ENCODE data around the gene FRAT1.

- TF ChIP-seq, protein P1, sequence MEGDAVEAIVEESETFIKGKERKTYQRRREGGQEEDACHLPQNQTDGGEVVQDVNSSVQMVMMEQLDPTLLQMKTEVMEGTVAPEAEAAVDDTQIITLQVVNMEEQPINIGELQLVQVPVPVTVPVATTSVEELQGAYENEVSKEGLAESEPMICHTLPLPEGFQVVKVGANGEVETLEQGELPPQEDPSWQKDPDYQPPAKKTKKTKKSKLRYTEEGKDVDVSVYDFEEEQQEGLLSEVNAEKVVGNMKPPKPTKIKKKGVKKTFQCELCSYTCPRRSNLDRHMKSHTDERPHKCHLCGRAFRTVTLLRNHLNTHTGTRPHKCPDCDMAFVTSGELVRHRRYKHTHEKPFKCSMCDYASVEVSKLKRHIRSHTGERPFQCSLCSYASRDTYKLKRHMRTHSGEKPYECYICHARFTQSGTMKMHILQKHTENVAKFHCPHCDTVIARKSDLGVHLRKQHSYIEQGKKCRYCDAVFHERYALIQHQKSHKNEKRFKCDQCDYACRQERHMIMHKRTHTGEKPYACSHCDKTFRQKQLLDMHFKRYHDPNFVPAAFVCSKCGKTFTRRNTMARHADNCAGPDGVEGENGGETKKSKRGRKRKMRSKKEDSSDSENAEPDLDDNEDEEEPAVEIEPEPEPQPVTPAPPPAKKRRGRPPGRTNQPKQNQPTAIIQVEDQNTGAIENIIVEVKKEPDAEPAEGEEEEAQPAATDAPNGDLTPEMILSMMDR (IDR thresholded peaks at IDR 0.05; ENCODE audit: control extremely low read depth in 1 of 3, insufficient read depth in 1 of 3, low read depth in 1 of 3, low read length in 3 of 3) = no peak
- no peak for TF ChIP-seq RFX5 (IDR thresholded peaks at IDR 0.05; ENCODE audit: borderline replicate concordance, low read depth, low read length)
- no peak for TF ChIP-seq TCF12 (IDR thresholded peaks at IDR 0.05; ENCODE audit: low read depth, low read length)
- TF ChIP-seq EZH2 (IDR thresholded peaks at IDR 0.05; ENCODE audit: low read depth, low read length, severe bottlenecking) = no peak
- no peak for TF ChIP-seq POLR2AphosphoS5 (IDR thresholded peaks at IDR 0.05; ENCODE audit: low read depth, low read length)
- TF ChIP-seq ZNF274 (IDR thresholded peaks at IDR 0.05; ENCODE audit: borderline replicate concordance, extremely low read depth, low read length) = no peak
- no peak for TF ChIP-seq BCL11A (IDR thresholded peaks at IDR 0.05; ENCODE audit: low read depth in 2 of 2, low read length in 2 of 2)
- TF ChIP-seq YY1 (IDR thresholded peaks at IDR 0.05; ENCODE audit: low read depth, low read length) = no peak
- no peak for TF ChIP-seq TEAD4 (IDR thresholded peaks at IDR 0.05; ENCODE audit: low read depth, low read length)
- TF ChIP-seq SAP30 (IDR thresholded peaks at IDR 0.05; ENCODE audit: insufficient read depth, insufficient replicate concordance, low read length) = no peak
- no peak for TF ChIP-seq GTF2F1 (IDR thresholded peaks at IDR 0.05; ENCODE audit: borderline replicate concordance, low read depth, low read length)
- TF ChIP-seq PHF8 (conservative IDR thresholded peaks at IDR 0.05; ENCODE audit: low read depth, low read length) = no peak
- TF ChIP-seq, protein P2, sequence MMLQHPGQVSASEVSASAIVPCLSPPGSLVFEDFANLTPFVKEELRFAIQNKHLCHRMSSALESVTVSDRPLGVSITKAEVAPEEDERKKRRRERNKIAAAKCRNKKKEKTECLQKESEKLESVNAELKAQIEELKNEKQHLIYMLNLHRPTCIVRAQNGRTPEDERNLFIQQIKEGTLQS (IDR thresholded peaks at IDR 0.05; ENCODE audit: insufficient read depth, low read depth, low read length) = no peak
- no peak for TF ChIP-seq CBX8 (IDR thresholded peaks at IDR 0.05; ENCODE audit: borderline replicate concordance, low read depth, low read length)
Measured at GRCh38 chr10:97336006-97336405, 16.9 kb downstream of the FRAT1 start.

Measured in H1 (cell line).